Mesothelial cell of epicardium (in vitro differentiated cells): ENCODE measurements around the gene USP35. TPM values are rescaled to one million over a fixed set of nuclear protein-coding genes. Genes with fewer than 3 reads are reported as not detected.
A peak's percentile ranks its signal among the peaks of the same experiment; 100 is the strongest.

Experiments
- DNase-seq, 2 experiments: peaks; one replicate each; pipeline ENCODE4 v3.0.0; 2021; ENCODE audit warnings: low spot score in 2 of 2; ENCODE audit not compliant: unreplicated experiment in 2 of 2
- H3K27ac Mint-ChIP-seq: 2 replicates; pipeline ENCODE4 v1.8.0; 2021; ENCODE audit warnings: mixed read lengths
- H3K27me3 Mint-ChIP-seq: 2 replicates; pipeline ENCODE4 v1.8.0; 2021; ENCODE audit warnings: low read depth, mixed read lengths
- H3K36me3 Mint-ChIP-seq: 2 replicates; pipeline ENCODE4 v1.8.0; 2021; ENCODE audit warnings: mixed read lengths
- H3K4me1 Mint-ChIP-seq: 2 replicates; pipeline ENCODE4 v1.8.0; 2021; ENCODE audit warnings: mixed read lengths
- H3K4me3 Mint-ChIP-seq: 2 replicates; pipeline ENCODE4 v1.8.0; 2021; ENCODE audit warnings: mild to moderate bottlenecking, moderate library complexity, mixed read lengths
- H3K9me3 Mint-ChIP-seq: 2 replicates; pipeline ENCODE4 v1.8.0; 2021; ENCODE audit warnings: mixed read lengths
- CTCF ChIP-seq: fragments of 200-600 bp; sonication (generic); IDR thresholded peaks from one replicate; pipeline ENCODE4 v1.5.0; 2021; ENCODE audit warnings: antibody characterized with exemption; ENCODE audit not compliant: unreplicated experiment
- total RNA-seq: library from RNA; stranded (reverse); gene quantifications from 3 replicates; pipeline ENCODE4 v1.2.1, GENCODE V29; 2021

Gene USP35
- total RNA-seq, 1 donor from 2014 or later, result 12.3 TPM

- H3K27me3 Mint-ChIP-seq, result no peaks in the 10 kb centered on the region
- peaks cover 29% of the 10 kb centered on the region for H3K4me1 Mint-ChIP-seq
- H3K4me3 Mint-ChIP-seq, result no peak overlapping the region
- TF ChIP-seq CTCF, result no peak
- H3K36me3 Mint-ChIP-seq, result peaks cover 2% of the 10 kb centered on the region
- H3K27ac Mint-ChIP-seq, result no peak overlapping the region
- H3K9me3 Mint-ChIP-seq, result no peaks in the 10 kb centered on the region
- no peak for DNase-seq
Observed at GRCh38 chr11:78255919-78256318, 67.2 kb downstream of the USP35 start.

- H3K27ac Mint-ChIP-seq, result peak overlapping the region; percentile 51
- no peaks in the 10 kb centered on the region for H3K9me3 Mint-ChIP-seq
- no peaks in the 10 kb centered on the region for H3K27me3 Mint-ChIP-seq
- H3K36me3 Mint-ChIP-seq, result peaks cover 2% of the 10 kb centered on the region
- no peak for TF ChIP-seq CTCF
- no peak for DNase-seq
- peaks cover 31% of the 10 kb centered on the region for H3K4me1 Mint-ChIP-seq
- H3K4me3 Mint-ChIP-seq, result no peak overlapping the region
Observed at GRCh38 chr11:78256962-78257361, 68.2 kb downstream of the USP35 start.

- H3K27ac Mint-ChIP-seq, result no peak overlapping the region
- TF ChIP-seq CTCF, result no peak
- no peak for DNase-seq
- H3K4me1 Mint-ChIP-seq, result peaks cover 32% of the 10 kb centered on the region
- no peaks in the 10 kb centered on the region for H3K9me3 Mint-ChIP-seq
- H3K36me3 Mint-ChIP-seq, result peaks cover 2% of the 10 kb centered on the region
- no peaks in the 10 kb centered on the region for H3K27me3 Mint-ChIP-seq
- H3K4me3 Mint-ChIP-seq, result no peak overlapping the region
Observed at GRCh38 chr11:78257654-78258053, 68.9 kb downstream of the USP35 start.

GRCh38 chr11:78259777-78260487 is 71.2 kb downstream of the USP35 start:
- peaks cover 32% of the 10 kb centered on the region for H3K4me1 Mint-ChIP-seq
- DNase-seq, result no peak
- H3K27ac Mint-ChIP-seq, result peak overlapping the region; percentile 69
- no peak for TF ChIP-seq CTCF
- no peaks in the 10 kb centered on the region for H3K36me3 Mint-ChIP-seq
- H3K4me3 Mint-ChIP-seq, result no peak overlapping the region
- H3K9me3 Mint-ChIP-seq, result no peaks in the 10 kb centered on the region
- H3K27me3 Mint-ChIP-seq, result no peaks in the 10 kb centered on the region

GRCh38 chr11:78261367-78261766 is 72.6 kb downstream of the USP35 start:
- Mint-ChIP-seq H3K36me3 (no peaks in the 10 kb centered on the region), H3K27me3 (no peaks in the 10 kb centered on the region), H3K4me3 (no peak overlapping the region), H3K4me1 (peaks cover 34% of the 10 kb centered on the region), H3K27ac (no peak overlapping the region), H3K9me3 (no peaks in the 10 kb centered on the region)
- no peak for TF ChIP-seq CTCF
- no peak for DNase-seq
